H9 (cell line): ENCODE data around the gene TCEA2. TPM values are rescaled to one million over a fixed set of nuclear protein-coding genes. Genes with fewer than 3 reads are reported as not detected.

Experiments used
- DNase-seq: peaks from one replicate; pipeline ENCODE4 v3.0.0-alpha.2; 2017
- H2AFZ ChIP-seq: one replicate; pipeline ENCODE4 v1.6.1; 2013; ENCODE audit warnings: mild to moderate bottlenecking, low read length, control low read depth, moderate library complexity
- H2AK5ac ChIP-seq: 2 replicates; pipeline ENCODE4 v1.6.1; 2013; ENCODE audit warnings: low read length, control low read depth, mixed read lengths; ENCODE audit not compliant: insufficient read length
- H2BK120ac ChIP-seq: one replicate; pipeline ENCODE4 v1.6.1; 2013; ENCODE audit warnings: low read depth, mild to moderate bottlenecking, low read length, control low read depth, inconsistent platforms; ENCODE audit not compliant: poor library complexity, severe bottlenecking
- H2BK12ac ChIP-seq: 2 replicates; pipeline ENCODE4 v1.6.1; 2013; ENCODE audit warnings: low read length, control low read depth, mixed read lengths, low read depth; ENCODE audit not compliant: insufficient read length
- H2BK15ac ChIP-seq: 2 replicates; pipeline ENCODE4 v1.6.1; 2013; ENCODE audit warnings: low read depth, low read length, control low read depth
- H2BK20ac ChIP-seq: one replicate; pipeline ENCODE4 v1.6.1; 2013; ENCODE audit warnings: low read depth, mild to moderate bottlenecking, low read length, control low read depth, inconsistent platforms; ENCODE audit not compliant: poor library complexity, severe bottlenecking
- H2BK5ac ChIP-seq: 2 replicates; pipeline ENCODE4 v1.6.1; 2013; ENCODE audit warnings: low read length, control low read depth, mixed read lengths; ENCODE audit not compliant: insufficient read length
- H3K14ac ChIP-seq: 2 replicates; pipeline ENCODE4 v1.6.1; 2013; ENCODE audit warnings: low read length, control low read depth; ENCODE audit not compliant: insufficient read depth
- H3K18ac ChIP-seq: 2 replicates; pipeline ENCODE4 v1.6.1; 2013; ENCODE audit warnings: low read depth, mild to moderate bottlenecking, mixed read lengths, low read length, control low read depth; ENCODE audit not compliant: insufficient read length
- H3K23ac ChIP-seq: 2 replicates; pipeline ENCODE4 v1.6.1; 2013; ENCODE audit warnings: low read length, control low read depth, mixed read lengths, low read depth; ENCODE audit not compliant: insufficient read length
- H3K23me2 ChIP-seq: 2 replicates; pipeline ENCODE4 v1.6.1; 2013; ENCODE audit warnings: low read depth, mild to moderate bottlenecking, mixed read lengths, low read length, control low read depth; ENCODE audit not compliant: insufficient read length, poor library complexity, severe bottlenecking
- H3K27ac ChIP-seq: 2 replicates; pipeline ENCODE4 v1.5.1; 2013; ENCODE audit warnings: low read length, control low read depth, mixed read lengths, low read depth; ENCODE audit not compliant: insufficient read length
- H3K27me3 ChIP-seq: 2 replicates; pipeline ENCODE4 v1.6.1; 2013; ENCODE audit warnings: low read length, control low read depth, inconsistent platforms; ENCODE audit not compliant: insufficient read depth
- H3K4ac ChIP-seq: 2 replicates; pipeline ENCODE4 v1.6.1; 2013; ENCODE audit warnings: low read depth, mild to moderate bottlenecking, control low read depth, inconsistent platforms, low read length, moderate library complexity
- H3K4me1 ChIP-seq: 2 replicates; pipeline ENCODE4 v1.6.1; 2013; ENCODE audit warnings: low read length, control low read depth, inconsistent platforms; ENCODE audit not compliant: insufficient read depth
- H3K4me2 ChIP-seq: 2 replicates; pipeline ENCODE4 v1.6.1; 2013; ENCODE audit warnings: low read length, control low read depth, mixed read lengths; ENCODE audit not compliant: insufficient read length, insufficient read depth
- H3K56ac ChIP-seq: 2 replicates; pipeline ENCODE4 v1.6.1; 2013; ENCODE audit warnings: low read depth, mild to moderate bottlenecking, mixed read lengths, low read length, control low read depth; ENCODE audit not compliant: insufficient read length
- H3K79me1 ChIP-seq: 2 replicates; pipeline ENCODE4 v1.6.1; 2013; ENCODE audit warnings: low read depth, mild to moderate bottlenecking, moderate library complexity, low read length, control low read depth, inconsistent platforms; ENCODE audit not compliant: insufficient read depth, poor library complexity, severe bottlenecking
- H3K79me2 ChIP-seq: 2 replicates; pipeline ENCODE4 v1.6.1; 2013; ENCODE audit warnings: low read length, control low read depth, inconsistent platforms; ENCODE audit not compliant: insufficient read depth
- H3K9ac ChIP-seq: 2 replicates; pipeline ENCODE4 v1.6.1; 2013; ENCODE audit warnings: low read length, control low read depth, mixed read lengths; ENCODE audit not compliant: insufficient read length; ENCODE audit errors: extremely low read depth
- H3K9me3 ChIP-seq: one replicate; pipeline ENCODE4 v1.6.1; 2013; ENCODE audit warnings: low read depth, low read length, inconsistent platforms; ENCODE audit not compliant: control insufficient read depth
- H3T11ph ChIP-seq: one replicate; pipeline ENCODE4 v1.6.1; 2013; ENCODE audit warnings: mild to moderate bottlenecking, low read length, control low read depth, inconsistent platforms
- H4K20me1 ChIP-seq: one replicate; pipeline ENCODE4 v1.6.1; 2013; ENCODE audit not compliant: control insufficient read depth, insufficient read length, insufficient read depth
- H4K5ac ChIP-seq: 2 replicates; pipeline ENCODE4 v1.6.1; 2013; ENCODE audit warnings: low read depth, mild to moderate bottlenecking, mixed read lengths, low read length, control low read depth; ENCODE audit not compliant: insufficient read length
- H4K8ac ChIP-seq: replicated peaks from 2 replicates; pipeline ENCODE4 v1.6.1; 2013; ENCODE audit warnings: low read length, control low read depth, mixed read lengths, low read depth; ENCODE audit not compliant: insufficient read length
- H4K91ac ChIP-seq: 2 replicates; pipeline ENCODE4 v1.6.1; 2013; ENCODE audit warnings: low read depth, mild to moderate bottlenecking, moderate library complexity, mixed read lengths, low read length, control low read depth; ENCODE audit not compliant: insufficient read length
- H3K27ac Mint-ChIP-seq, 3 experiments: 2 replicates in 2 of 3; 3 replicates in 1 of 3; pipeline ENCODE4 v1.8.0; 2020 to 2021; ENCODE audit warnings: mixed read lengths in 3 of 3, mild to moderate bottlenecking in 1 of 3, moderate library complexity in 1 of 3
- H3K27me3 Mint-ChIP-seq: 2 replicates; pipeline ENCODE4 v1.8.0; 2021; ENCODE audit warnings: low read depth, mild to moderate bottlenecking, moderate library complexity, mixed read lengths
- H3K36me3 Mint-ChIP-seq, 3 experiments: 2 replicates in 2 of 3; 3 replicates in 1 of 3; pipeline ENCODE4 v1.8.0; 2020 to 2021; ENCODE audit warnings: low read depth in 3 of 3, mixed read lengths in 3 of 3; ENCODE audit not compliant: insufficient read depth in 1 of 3
- H3K4me1 Mint-ChIP-seq, 2 experiments: 2 replicates each; pipeline ENCODE4 v1.8.0; 2020; ENCODE audit warnings: mixed read lengths in 2 of 2
- H3K4me3 Mint-ChIP-seq, 2 experiments: 2 replicates in 1 of 2; 3 replicates in 1 of 2; pipeline ENCODE4 v1.8.0; 2020 to 2021; ENCODE audit warnings: mild to moderate bottlenecking in 2 of 2, mixed read lengths in 2 of 2, moderate library complexity in 1 of 2
- H3K9me3 Mint-ChIP-seq, 2 experiments: 2 replicates in 1 of 2; 3 replicates in 1 of 2; pipeline ENCODE4 v1.8.0; 2020; ENCODE audit warnings: mild to moderate bottlenecking in 2 of 2, mixed read lengths in 2 of 2, moderate library complexity in 1 of 2
- WGBS: extraction: QIAGEN DNeasy Blood & Tissue Kit; methylation state at CpG from one replicate; pipeline ENCODE4 v1.1.7; 2013; ENCODE audit warnings: missing lambda C conversion rate, low lambda C conversion rate, mixed read lengths; ENCODE audit not compliant: insufficient read length; ENCODE audit errors: extremely low coverage; 5-methylcytosine and 5-hydroxymethylcytosine counted together
- total RNA-seq: library from RNA; stranded (reverse); gene quantifications from 2 replicates; pipeline ENCODE4 v1.2.1, GENCODE V29; 2021
- TF ChIP-seq, protein P1 (sequence below): fragments of 200-600 bp; sonication (generic); conservative IDR thresholded peaks from 3 replicates; pipeline ENCODE4 v1.8.0; 2021; ENCODE audit warnings: antibody characterized with exemption, mild to moderate bottlenecking

TCEA2 gene
- total RNA-seq, 1 experiment from 2014 or later: 51.7 TPM

DNA sequence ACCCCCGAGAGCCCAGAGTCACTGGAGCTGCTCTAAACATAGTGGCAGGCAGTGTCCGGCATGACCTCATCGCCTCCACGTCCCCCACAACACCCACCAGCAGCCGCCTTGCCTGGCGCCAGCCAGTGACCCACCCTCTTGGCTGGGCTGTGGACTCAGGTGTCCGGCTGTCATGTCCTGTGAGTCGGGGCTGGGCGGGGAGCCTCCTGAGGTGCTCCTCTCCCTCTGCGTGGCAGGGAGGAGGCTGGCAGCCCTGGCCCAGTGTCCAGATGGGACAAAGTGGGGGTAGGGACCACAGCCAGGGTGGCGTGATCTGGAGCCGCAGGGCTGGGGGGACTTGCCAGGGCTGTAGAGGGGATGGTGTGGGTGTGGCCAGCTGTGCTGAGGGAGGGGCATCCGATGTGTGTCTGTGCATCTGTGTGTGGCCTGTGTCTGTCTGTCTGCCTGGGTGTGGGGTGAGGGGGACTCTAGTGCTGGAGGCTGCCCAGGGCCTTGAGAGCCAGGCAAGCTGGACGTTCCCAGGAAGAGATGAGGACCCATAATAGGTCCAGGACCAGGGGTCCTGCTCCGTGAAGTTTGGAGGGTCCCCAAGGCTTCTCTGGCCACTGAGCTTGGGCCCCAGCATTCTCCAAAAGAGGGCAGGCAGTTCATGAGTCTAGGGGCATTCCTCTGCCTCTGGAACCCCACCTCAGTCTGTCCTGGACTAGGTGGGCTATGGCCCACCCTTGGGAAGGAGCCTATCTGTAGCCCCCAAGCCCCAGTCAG lies 11.3 kb upstream of the TCEA2 start:
- H3K27me3 Mint-ChIP-seq: peaks cover 51% of the 10 kb centered on the region
- no peak overlapping the region for H2BK5ac ChIP-seq
- TF ChIP-seq, protein P1, sequence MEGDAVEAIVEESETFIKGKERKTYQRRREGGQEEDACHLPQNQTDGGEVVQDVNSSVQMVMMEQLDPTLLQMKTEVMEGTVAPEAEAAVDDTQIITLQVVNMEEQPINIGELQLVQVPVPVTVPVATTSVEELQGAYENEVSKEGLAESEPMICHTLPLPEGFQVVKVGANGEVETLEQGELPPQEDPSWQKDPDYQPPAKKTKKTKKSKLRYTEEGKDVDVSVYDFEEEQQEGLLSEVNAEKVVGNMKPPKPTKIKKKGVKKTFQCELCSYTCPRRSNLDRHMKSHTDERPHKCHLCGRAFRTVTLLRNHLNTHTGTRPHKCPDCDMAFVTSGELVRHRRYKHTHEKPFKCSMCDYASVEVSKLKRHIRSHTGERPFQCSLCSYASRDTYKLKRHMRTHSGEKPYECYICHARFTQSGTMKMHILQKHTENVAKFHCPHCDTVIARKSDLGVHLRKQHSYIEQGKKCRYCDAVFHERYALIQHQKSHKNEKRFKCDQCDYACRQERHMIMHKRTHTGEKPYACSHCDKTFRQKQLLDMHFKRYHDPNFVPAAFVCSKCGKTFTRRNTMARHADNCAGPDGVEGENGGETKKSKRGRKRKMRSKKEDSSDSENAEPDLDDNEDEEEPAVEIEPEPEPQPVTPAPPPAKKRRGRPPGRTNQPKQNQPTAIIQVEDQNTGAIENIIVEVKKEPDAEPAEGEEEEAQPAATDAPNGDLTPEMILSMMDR: no peak
- no peak overlapping the region for H4K8ac ChIP-seq
- no peaks in the 10 kb centered on the region for H3K9me3 ChIP-seq
- H3K4me3 Mint-ChIP-seq: no peak overlapping the region
- no peak overlapping the region for H2AFZ ChIP-seq
- 0 out of 5 replicates have a peak, but pooled peaks cover 0 to 2% of the 10 kb centered on the region in 2 experiments for H3K9me3 Mint-ChIP-seq
- H3K27me3 ChIP-seq: peaks cover 18% of the 10 kb centered on the region; the same call in 1 of the 2 replicates
- H3K27ac Mint-ChIP-seq: no peak overlapping the region
- H3K18ac ChIP-seq: no peak overlapping the region
- no peak overlapping the region for H3K4me2 ChIP-seq
- H2BK120ac ChIP-seq: no peak overlapping the region
- H4K20me1 ChIP-seq: no peaks in the 10 kb centered on the region
- H3K79me1 ChIP-seq: no peaks in the 10 kb centered on the region
- no peak overlapping the region for H3K23ac ChIP-seq
- H4K91ac ChIP-seq: no peak overlapping the region
- H3K9ac ChIP-seq: no peak overlapping the region
- no peak overlapping the region for H3T11ph ChIP-seq
- H2AK5ac ChIP-seq: no peak overlapping the region
- H3K4ac ChIP-seq: no peak overlapping the region
- no peaks in the 10 kb centered on the region for H3K23me2 ChIP-seq
- H2BK20ac ChIP-seq: no peak overlapping the region
- H4K5ac ChIP-seq: no peak overlapping the region
- no peak overlapping the region for H2BK15ac ChIP-seq
- H3K14ac ChIP-seq: no peak overlapping the region
- peaks cover 13 to 18% of the 10 kb centered on the region in 2 experiments for H3K4me1 Mint-ChIP-seq
- WGBS: no CpG with 5 or more reads among the region's 15 CpGs
- H3K56ac ChIP-seq: no peak overlapping the region
- no peak for DNase-seq
- H3K79me2 ChIP-seq: no peaks in the 10 kb centered on the region
- H2BK12ac ChIP-seq: no peak overlapping the region
- no peaks in the 10 kb centered on the region for H3K4me1 ChIP-seq
- no peak overlapping the region for H3K27ac ChIP-seq
- peaks cover 0 to under 1% (median 0%) of the 10 kb centered on the region in 3 experiments; a peak in 2 of 7 replicates for H3K36me3 Mint-ChIP-seq
